GM19455 (cell line): ENCODE measurements around the gene SLC8A3.
"Not testable (repeated sequence)": the region's sequence is repeated elsewhere in the genome, so short reads cannot be mapped to it uniquely, and the experiment has no call there.

Experiments
- ATAC-seq: cut with Tn5 transposase; IDR thresholded peaks from one replicate; pipeline ENCODE4 v1.9.1; 2021; ENCODE audit not compliant: unreplicated experiment

SLC8A3 gene

GRCh38 chr14:70188659-70189455, at the start of gene SLC8A3:
Gene SLC8A3 (minus strand): TSS chr14:70188951. CDS start chr14:70168422, 20,529 bp downstream.
- no peak for ATAC-seq

GRCh38 chr14:70237710-70238109, 49.0 kb upstream of the SLC8A3 start:
- no peak for ATAC-seq

- ATAC-seq, result no peak
Measured at GRCh38 chr14:70234066-70234950, 45.6 kb upstream of the SLC8A3 start.

- not testable (repeated sequence) for ATAC-seq
Measured at GRCh38 chr14:70231756-70232544, 43.2 kb upstream of the SLC8A3 start.

- not testable (repeated sequence) for ATAC-seq
Measured at GRCh38 chr14:70229877-70230640, 41.3 kb upstream of the SLC8A3 start.

- no peak for ATAC-seq
Measured at GRCh38 chr14:70213721-70214282, 25.1 kb upstream of the SLC8A3 start.

GRCh38 chr14:70212752-70213151, 24.0 kb upstream of the SLC8A3 start:
- no peak for ATAC-seq

GRCh38 chr14:70208380-70208779, 19.6 kb upstream of the SLC8A3 start:
- ATAC-seq, result no peak

GRCh38 chr14:70203686-70204085, 14.9 kb upstream of the SLC8A3 start:
- ATAC-seq, result no peak

GRCh38 chr14:70201994-70202393, 13.2 kb upstream of the SLC8A3 start:
- ATAC-seq, result no peak

- ATAC-seq, result no peak
Measured at GRCh38 chr14:70193396-70193795, 4.6 kb upstream of the SLC8A3 start.

GRCh38 chr14:70192915-70193314, 4.2 kb upstream of the SLC8A3 start:
- ATAC-seq, result no peak

GRCh38 chr14:70190156-70190555, 1.4 kb upstream of the SLC8A3 start:
- ATAC-seq, result no peak

- no peak for ATAC-seq
Measured at GRCh38 chr14:70189456-70190077, 816 bp upstream of the SLC8A3 start.

- ATAC-seq, result no peak
Measured at GRCh38 chr14:70188322-70188658, 461 bp downstream of the SLC8A3 start.

GRCh38 chr14:70186900-70187451, 1.8 kb downstream of the SLC8A3 start:
- ATAC-seq, result no peak

- peak; percentile 58 for ATAC-seq
Measured at GRCh38 chr14:70183991-70184390, 4.8 kb downstream of the SLC8A3 start.

GRCh38 chr14:70181276-70181675, 7.5 kb downstream of the SLC8A3 start:
- no peak for ATAC-seq

- ATAC-seq, result no peak
Measured at GRCh38 chr14:70180718-70181117, 8.0 kb downstream of the SLC8A3 start.
